ENCODE data around the gene STARD7.
"Not testable (repeated sequence)": the region's sequence is repeated elsewhere in the genome, so short reads cannot be mapped to it uniquely, and the experiment has no call there.

STARD7 gene

DNA sequence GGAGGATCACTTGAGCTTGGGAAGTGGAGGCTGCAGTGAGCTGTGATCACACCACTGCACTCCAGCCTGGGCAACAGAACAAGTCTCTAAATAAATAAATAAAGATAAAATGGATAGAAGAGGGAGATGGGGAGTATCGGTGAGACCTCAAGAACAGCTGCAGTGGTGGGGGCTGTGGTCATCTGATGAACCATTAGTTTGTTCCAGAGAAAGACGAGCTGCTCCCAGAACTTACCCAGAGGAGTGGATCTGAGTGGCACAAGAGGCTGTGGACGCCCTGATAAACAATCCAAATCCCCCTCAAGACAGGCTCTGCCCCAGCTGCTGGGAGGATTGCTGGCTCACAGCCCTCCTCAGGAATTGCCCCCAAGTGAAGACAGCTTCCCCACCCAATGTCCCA is 30.5 kb upstream of the STARD7 start:
- DNase-seq (ENCODE audit: low read depth, low spot score): no peak
- no peak for TF ChIP-seq CTCF (IDR thresholded peaks at IDR 0.05; ENCODE audit: low read depth, low read length)
- no peak overlapping the region for H3K4me3 ChIP-seq (ENCODE audit: low read depth, low read length)
- in situ Hi-C loops (cut with HindIII; ENCODE audit: low sequenced_read_pairs): no loop called here

DNA sequence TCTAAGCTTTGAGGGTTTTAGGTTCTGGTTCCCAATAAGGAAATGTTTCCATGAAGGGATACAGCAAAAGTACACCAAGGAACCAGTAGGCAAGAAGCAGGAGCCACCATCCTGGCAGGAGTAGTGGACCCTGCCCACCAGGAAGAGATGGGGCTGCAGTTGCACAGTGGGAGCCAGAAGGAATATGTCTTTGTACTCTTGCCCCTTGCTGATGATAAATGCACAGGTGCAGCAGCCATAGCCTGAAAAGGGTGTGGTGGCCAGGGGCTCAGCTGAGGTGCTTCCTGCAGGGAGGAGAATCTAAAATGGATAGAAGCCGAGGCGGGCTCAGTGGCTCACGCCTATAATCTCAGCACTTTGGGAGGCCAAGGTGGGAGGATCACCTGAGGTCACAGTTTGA is 29.6 kb upstream of the STARD7 start:
- DNase-seq (ENCODE audit: low read depth, low spot score): no peak
- TF ChIP-seq CTCF (IDR thresholded peaks at IDR 0.05; ENCODE audit: low read depth, low read length): no peak
- in situ Hi-C loops (cut with HindIII; ENCODE audit: low sequenced_read_pairs): no loop called here
- no peak overlapping the region for H3K4me3 ChIP-seq (ENCODE audit: low read depth, low read length)

DNA sequence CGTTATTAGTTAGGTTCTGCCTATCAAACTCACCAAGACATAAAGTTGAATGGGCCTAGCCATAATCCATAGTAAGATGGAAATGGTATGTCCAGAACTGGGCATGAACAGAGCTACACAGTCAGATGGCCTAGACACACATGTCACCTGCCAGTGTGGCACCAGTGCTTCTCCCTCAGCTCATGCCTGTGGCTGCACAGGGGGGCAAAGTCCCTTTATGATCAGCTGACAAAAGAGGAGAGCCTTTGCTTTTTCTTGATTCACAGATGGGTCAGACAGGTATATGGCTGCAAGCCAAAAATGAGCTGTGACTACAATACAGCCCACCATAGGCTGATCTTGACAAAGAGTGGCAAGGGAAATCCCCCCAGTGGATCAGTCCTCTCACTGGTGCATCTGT is 28.3 kb upstream of the STARD7 start:
- H3K4me3 ChIP-seq (ENCODE audit: low read depth, low read length): no peak overlapping the region
- no peak for TF ChIP-seq CTCF (IDR thresholded peaks at IDR 0.05; ENCODE audit: low read depth, low read length)
- no peak for DNase-seq (ENCODE audit: low read depth, low spot score)
- in situ Hi-C loops (cut with HindIII; ENCODE audit: low sequenced_read_pairs): no loop called here

- TF ChIP-seq CTCF (IDR thresholded peaks at IDR 0.05; ENCODE audit: low read depth, low read length): no peak
- DNase-seq (ENCODE audit: low read depth, low spot score): no peak
- in situ Hi-C loops (cut with HindIII; ENCODE audit: low sequenced_read_pairs): no loop called here
- H3K4me3 ChIP-seq (ENCODE audit: low read depth, low read length): no peak overlapping the region
Measured at GRCh38 chr2:96233880-96234316, 25.3 kb upstream of the STARD7 start.

GRCh38 chr2:96233436-96233835 is 24.8 kb upstream of the STARD7 start:
- DNase-seq (ENCODE audit: low read depth, low spot score): no peak
- in situ Hi-C loops (cut with HindIII; ENCODE audit: low sequenced_read_pairs): no loop called here
- no peak for TF ChIP-seq CTCF (IDR thresholded peaks at IDR 0.05; ENCODE audit: low read depth, low read length)
- no peak overlapping the region for H3K4me3 ChIP-seq (ENCODE audit: low read depth, low read length)

- no peak overlapping the region for H3K4me3 ChIP-seq (ENCODE audit: low read depth, low read length)
- in situ Hi-C loops (cut with HindIII; ENCODE audit: low sequenced_read_pairs): no loop called here
- no peak for DNase-seq (ENCODE audit: low read depth, low spot score)
- no peak for TF ChIP-seq CTCF (IDR thresholded peaks at IDR 0.05; ENCODE audit: low read depth, low read length)
Measured at GRCh38 chr2:96231316-96231715, 22.7 kb upstream of the STARD7 start.

- in situ Hi-C loops (cut with HindIII; ENCODE audit: low sequenced_read_pairs): no loop called here
- DNase-seq (ENCODE audit: low read depth, low spot score): no peak
- TF ChIP-seq CTCF (IDR thresholded peaks at IDR 0.05; ENCODE audit: low read depth, low read length): no peak
- H3K4me3 ChIP-seq (ENCODE audit: low read depth, low read length): no peak overlapping the region
Measured at GRCh38 chr2:96225016-96225533, 16.4 kb upstream of the STARD7 start.

GRCh38 chr2:96221106-96221505 is 12.5 kb upstream of the STARD7 start:
- in situ Hi-C loops (cut with HindIII; ENCODE audit: low sequenced_read_pairs); H3K4me3 ChIP-seq (ENCODE audit: low read depth, low read length); DNase-seq (ENCODE audit: low read depth, low spot score): not testable (repeated sequence)

DNA sequence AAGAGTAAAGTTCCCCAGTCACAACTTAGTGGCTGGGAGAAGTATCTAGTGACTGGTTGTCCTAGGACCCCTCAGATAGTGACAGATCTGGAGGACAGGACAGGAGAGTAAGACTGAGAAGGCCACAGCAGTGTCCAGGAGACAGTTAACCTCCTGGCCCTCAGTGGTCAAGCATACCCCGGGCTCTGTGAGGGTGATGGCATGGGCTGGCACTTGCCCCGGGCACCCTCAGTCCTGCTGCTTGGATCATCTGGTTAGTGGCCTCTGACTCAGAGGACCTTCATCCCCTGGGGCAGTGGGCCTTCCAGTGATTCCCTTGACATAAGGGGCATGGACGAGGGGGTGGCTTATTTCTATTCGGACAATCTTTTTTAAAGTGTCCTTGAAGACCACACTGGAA is 11.3 kb upstream of the STARD7 start:
- DNase-seq (ENCODE audit: low read depth, low spot score); H3K4me3 ChIP-seq (ENCODE audit: low read depth, low read length); in situ Hi-C loops (cut with HindIII; ENCODE audit: low sequenced_read_pairs): not testable (repeated sequence)

All from astrocyte of the spinal cord (primary cell).